ENCODE results near the gene SWAP70. TPM values are rescaled to one million over a fixed set of nuclear protein-coding genes. Genes with fewer than 3 reads are reported as not detected.

Gene SWAP70
- polyA plus RNA-seq, 3 donors = 10.9 to 26.4 (median 13.8) TPM

- DNase-seq = peak in 1 of 3 donors; percentile 50
- H3K79me2 ChIP-seq (ENCODE audit: insufficient read depth, low read length) = no peaks in the 10 kb centered on the region
- H3K4me3 ChIP-seq (replicated peaks in 1 of 3; ENCODE audit: low read depth in 2 of 3, low read length in 3 of 3) = no peak overlapping the region
- H3K4me1 ChIP-seq (ENCODE audit: control insufficient read depth in 1 of 2, insufficient read depth in 2 of 2, low read length in 2 of 2) = peaks cover 19 to 24% of the 10 kb centered on the region in 2 donors
- Mint-ChIP-seq H3K27me3 (ENCODE audit: low read depth in 3 of 3) (peaks cover 5 to 8% (median 7%) of the 10 kb centered on the region in 3 donors), H3K4me3 (no peak overlapping the region), H3K27ac (peak overlapping the region in 2 of 7 donors; percentile 4 to 92), H3K4me1 (peaks cover 38% of the 10 kb centered on the region), H3K36me3 (peaks cover 0 to 3% of the 10 kb centered on the region in 2 donors), H3K9me3 (peaks cover 0 to 2% (median 0%) of the 10 kb centered on the region in 7 donors)
- no peak overlapping the region for H3K4me2 ChIP-seq (replicated peaks; ENCODE audit: extremely low read depth, low read length, poor library complexity, severe bottlenecking)
- H3K9me3 ChIP-seq (replicated peaks in 1 of 2; ENCODE audit: control insufficient read depth in 1 of 2, insufficient read depth in 1 of 2, low read length in 2 of 2) = no peaks in the 10 kb centered on the region
- no peak overlapping the region for H2AFZ ChIP-seq (ENCODE audit: insufficient read depth, low read depth, low read length, poor library complexity, severe bottlenecking)
- no peak overlapping the region for H3K27ac ChIP-seq (ENCODE audit: low read depth in 1 of 2, low read length in 2 of 2)
- H3K27me3 ChIP-seq (ENCODE audit: control insufficient read depth in 2 of 2, insufficient read depth in 2 of 2, low read length in 2 of 2) = no peaks in the 10 kb centered on the region
- 94% methylated on average over 2 of the region's 3 CpGs for WGBS (ENCODE audit: insufficient coverage)
- no peak for TF ChIP-seq CTCF (IDR thresholded peaks at IDR 0.05)
- intact Hi-C loops (cut with micrococcal nuclease) = no loop called here
- no peak overlapping the region for H3K9ac ChIP-seq (ENCODE audit: insufficient read depth, low read length, poor library complexity, severe bottlenecking)
- H3K36me3 ChIP-seq (replicated peaks in 1 of 2; ENCODE audit: control insufficient read depth in 1 of 2, insufficient read depth in 2 of 2, low read length in 2 of 2) = no peaks in the 10 kb centered on the region
- H4K20me1 ChIP-seq (ENCODE audit: insufficient read depth, low read length) = no peaks in the 10 kb centered on the region
Measured at GRCh38 chr11:9760193-9760575, 96.3 kb downstream of the SWAP70 start.

- Histone ChIP-seq H3K79me2 (ENCODE audit: insufficient read depth, low read length) (no peaks in the 10 kb centered on the region), H2AFZ (ENCODE audit: insufficient read depth, low read depth, low read length, poor library complexity, severe bottlenecking) (no peak overlapping the region), H3K9ac (ENCODE audit: insufficient read depth, low read length, poor library complexity, severe bottlenecking) (no peak overlapping the region), H3K4me1 (ENCODE audit: control insufficient read depth in 1 of 2, insufficient read depth in 2 of 2, low read length in 2 of 2) (peaks cover 19 to 24% of the 10 kb centered on the region in 2 donors), H4K20me1 (ENCODE audit: insufficient read depth, low read length) (no peaks in the 10 kb centered on the region), H3K4me2 (replicated peaks; ENCODE audit: extremely low read depth, low read length, poor library complexity, severe bottlenecking) (no peak overlapping the region), H3K4me3 (replicated peaks in 1 of 3; ENCODE audit: low read depth in 2 of 3, low read length in 3 of 3) (no peak overlapping the region), H3K27me3 (ENCODE audit: control insufficient read depth in 2 of 2, insufficient read depth in 2 of 2, low read length in 2 of 2) (no peaks in the 10 kb centered on the region), H3K27ac (ENCODE audit: low read depth in 1 of 2, low read length in 2 of 2) (no peak overlapping the region), H3K9me3 (replicated peaks in 1 of 2; ENCODE audit: control insufficient read depth in 1 of 2, insufficient read depth in 1 of 2, low read length in 2 of 2) (no peaks in the 10 kb centered on the region), H3K36me3 (replicated peaks in 1 of 2; ENCODE audit: control insufficient read depth in 1 of 2, insufficient read depth in 2 of 2, low read length in 2 of 2) (no peaks in the 10 kb centered on the region)
- DNase-seq = no peak
- Mint-ChIP-seq H3K27ac (peak overlapping the region in 2 of 7 donors; percentile 16 to 17), H3K4me1 (peaks cover 29% of the 10 kb centered on the region), H3K36me3 (peaks cover 0 to 3% of the 10 kb centered on the region in 2 donors), H3K27me3 (ENCODE audit: low read depth in 3 of 3) (peaks cover 5 to 8% (median 5%) of the 10 kb centered on the region in 3 donors), H3K4me3 (no peak overlapping the region), H3K9me3 (peaks cover 0 to 2% (median 0%) of the 10 kb centered on the region in 7 donors)
- no peak for TF ChIP-seq CTCF (IDR thresholded peaks at IDR 0.05)
- intact Hi-C loops (cut with micrococcal nuclease) = no loop called here
- 97% methylated on average over 6 of the region's 6 CpGs for WGBS (ENCODE audit: insufficient coverage)
Measured at GRCh38 chr11:9761441-9761945, 97.6 kb downstream of the SWAP70 start.

Data from CD14-positive monocyte (primary cell).